Osteocyte (in vitro differentiated cells): ENCODE results near the gene ENPP7. TPM values are rescaled to one million over a fixed set of nuclear protein-coding genes. Genes with fewer than 3 reads are reported as not detected.

Source experiments
- DNase-seq: peaks from one replicate; pipeline ENCODE4 v3.0.0; 2021; ENCODE audit warnings: mixed read lengths; ENCODE audit not compliant: unreplicated experiment; ENCODE audit errors: extremely low spot score
- H3K27ac Mint-ChIP-seq: one replicate; pipeline ENCODE4 v1.8.0; 2021; ENCODE audit warnings: mild to moderate bottlenecking, mixed read lengths; ENCODE audit not compliant: unreplicated experiment
- H3K27me3 Mint-ChIP-seq: one replicate; pipeline ENCODE4 v1.8.0; 2021; ENCODE audit warnings: mixed read lengths; ENCODE audit not compliant: unreplicated experiment
- H3K36me3 Mint-ChIP-seq: one replicate; pipeline ENCODE4 v1.8.0; 2021; ENCODE audit warnings: mixed read lengths; ENCODE audit not compliant: unreplicated experiment
- H3K4me1 Mint-ChIP-seq: one replicate; pipeline ENCODE4 v1.8.0; 2021; ENCODE audit warnings: mixed read lengths; ENCODE audit not compliant: unreplicated experiment
- H3K4me3 Mint-ChIP-seq: one replicate; pipeline ENCODE4 v1.8.0; 2021; ENCODE audit warnings: mild to moderate bottlenecking, moderate library complexity, mixed read lengths; ENCODE audit not compliant: unreplicated experiment
- H3K9me3 Mint-ChIP-seq: one replicate; pipeline ENCODE4 v1.8.0; 2021; ENCODE audit warnings: mixed read lengths; ENCODE audit not compliant: unreplicated experiment
- total RNA-seq: library from RNA; stranded (reverse); gene quantifications from 2 replicates; pipeline ENCODE4 v1.2.1, GENCODE V29; 2021
- TF ChIP-seq, protein P1 (sequence below): fragments of 200-600 bp; sonication (generic); IDR thresholded peaks from 2 replicates; pipeline ENCODE4 v1.5.0; 2021; ENCODE audit warnings: antibody characterized with exemption, mild to moderate bottlenecking, moderate library complexity

ENPP7 gene
- total RNA-seq, 1 donor from 2014 or later, result not detected

DNA sequence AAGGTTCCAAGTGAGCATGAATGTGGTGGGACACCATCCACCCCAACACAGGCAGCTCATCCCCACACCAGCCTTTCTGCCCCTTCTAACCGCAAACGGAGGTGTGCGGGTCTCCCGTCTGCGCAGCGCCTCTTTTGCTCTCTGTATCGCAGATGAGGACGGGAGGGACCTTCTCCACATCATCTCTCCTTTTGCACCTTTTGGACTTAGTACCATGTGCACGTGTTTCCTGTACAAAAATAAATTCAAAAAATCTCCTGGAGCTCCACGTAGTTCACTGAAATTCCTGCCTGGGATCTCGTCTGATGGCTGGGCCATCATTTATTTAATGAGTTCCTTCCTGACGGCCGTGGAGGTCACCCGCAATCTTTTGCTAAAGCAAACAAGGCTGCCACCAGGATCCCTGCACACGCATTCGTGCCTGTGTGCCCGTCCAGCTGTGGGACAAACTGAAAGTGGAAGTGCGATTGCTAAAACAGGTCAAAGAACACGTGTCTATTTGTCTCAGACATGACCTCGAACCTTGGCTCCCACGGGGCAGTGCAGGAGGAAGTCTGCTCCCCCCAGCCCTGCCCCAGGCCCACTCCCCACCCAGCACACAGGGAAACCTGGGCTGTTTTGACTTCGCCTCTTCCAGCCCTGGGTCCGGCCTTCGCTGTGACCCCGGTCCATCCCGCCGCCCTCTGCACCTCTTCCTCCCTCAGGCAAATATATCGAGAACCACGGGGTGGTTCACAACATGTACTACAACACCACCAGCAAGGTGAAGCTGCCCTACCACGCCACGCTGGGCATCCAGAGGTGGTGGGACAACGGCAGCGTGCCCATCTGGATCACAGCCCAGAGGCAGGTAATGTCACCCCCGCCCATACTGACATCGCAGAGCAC, 2.3 kb downstream of the ENPP7 start:
- H3K4me1 Mint-ChIP-seq, result peaks cover 12% of the 10 kb centered on the region
- TF ChIP-seq, protein P1, sequence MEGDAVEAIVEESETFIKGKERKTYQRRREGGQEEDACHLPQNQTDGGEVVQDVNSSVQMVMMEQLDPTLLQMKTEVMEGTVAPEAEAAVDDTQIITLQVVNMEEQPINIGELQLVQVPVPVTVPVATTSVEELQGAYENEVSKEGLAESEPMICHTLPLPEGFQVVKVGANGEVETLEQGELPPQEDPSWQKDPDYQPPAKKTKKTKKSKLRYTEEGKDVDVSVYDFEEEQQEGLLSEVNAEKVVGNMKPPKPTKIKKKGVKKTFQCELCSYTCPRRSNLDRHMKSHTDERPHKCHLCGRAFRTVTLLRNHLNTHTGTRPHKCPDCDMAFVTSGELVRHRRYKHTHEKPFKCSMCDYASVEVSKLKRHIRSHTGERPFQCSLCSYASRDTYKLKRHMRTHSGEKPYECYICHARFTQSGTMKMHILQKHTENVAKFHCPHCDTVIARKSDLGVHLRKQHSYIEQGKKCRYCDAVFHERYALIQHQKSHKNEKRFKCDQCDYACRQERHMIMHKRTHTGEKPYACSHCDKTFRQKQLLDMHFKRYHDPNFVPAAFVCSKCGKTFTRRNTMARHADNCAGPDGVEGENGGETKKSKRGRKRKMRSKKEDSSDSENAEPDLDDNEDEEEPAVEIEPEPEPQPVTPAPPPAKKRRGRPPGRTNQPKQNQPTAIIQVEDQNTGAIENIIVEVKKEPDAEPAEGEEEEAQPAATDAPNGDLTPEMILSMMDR, result no peak
- H3K36me3 Mint-ChIP-seq, result no peaks in the 10 kb centered on the region
- no peak for DNase-seq
- H3K9me3 Mint-ChIP-seq, result no peaks in the 10 kb centered on the region
- no peak overlapping the region for H3K27ac Mint-ChIP-seq
- H3K27me3 Mint-ChIP-seq, result peaks cover 3% of the 10 kb centered on the region
- no peak overlapping the region for H3K4me3 Mint-ChIP-seq

DNA sequence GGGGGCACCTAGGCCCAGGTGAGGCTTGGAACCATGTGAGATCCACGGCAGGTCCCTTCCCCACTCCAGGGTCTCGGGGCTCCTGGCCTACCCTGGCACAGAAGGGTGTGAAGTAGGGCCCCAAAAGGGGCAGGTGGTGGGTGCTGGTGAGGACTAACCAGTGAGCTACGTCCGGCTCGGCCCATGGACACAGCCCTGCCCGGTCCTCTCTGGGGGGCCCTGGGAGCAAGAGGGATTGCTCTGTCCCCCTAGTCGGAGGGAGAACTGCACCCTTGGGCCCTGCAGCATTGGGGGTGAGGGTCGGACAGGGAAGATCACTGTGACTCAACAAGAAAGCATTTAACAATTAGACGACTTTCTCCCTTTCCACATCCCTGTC, 2.9 kb downstream of the ENPP7 start:
- TF ChIP-seq, protein P1, result no peak
- Mint-ChIP-seq H3K27ac (no peak overlapping the region), H3K9me3 (no peaks in the 10 kb centered on the region), H3K4me1 (peaks cover 7% of the 10 kb centered on the region), H3K4me3 (no peak overlapping the region), H3K36me3 (no peaks in the 10 kb centered on the region), H3K27me3 (peaks cover 5% of the 10 kb centered on the region)
- DNase-seq, result no peak

DNA sequence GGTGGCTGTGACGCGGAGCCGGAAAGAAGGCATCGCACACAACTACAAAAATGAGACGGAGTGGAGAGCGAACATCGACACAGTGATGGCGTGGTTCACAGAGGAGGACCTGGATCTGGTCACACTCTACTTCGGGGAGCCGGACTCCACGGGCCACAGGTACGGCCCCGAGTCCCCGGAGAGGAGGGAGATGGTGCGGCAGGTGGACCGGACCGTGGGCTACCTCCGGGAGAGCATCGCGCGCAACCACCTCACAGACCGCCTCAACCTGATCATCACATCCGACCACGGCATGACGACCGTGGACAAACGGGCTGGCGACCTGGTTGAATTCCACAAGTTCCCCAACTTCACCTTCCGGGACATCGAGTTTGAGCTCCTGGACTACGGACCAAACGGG, 4.4 kb downstream of the ENPP7 start:
- Mint-ChIP-seq H3K36me3 (no peaks in the 10 kb centered on the region), H3K27me3 (peaks cover 19% of the 10 kb centered on the region), H3K4me3 (no peak overlapping the region), H3K4me1 (peaks cover 17% of the 10 kb centered on the region), H3K27ac (no peak overlapping the region), H3K9me3 (no peaks in the 10 kb centered on the region)
- TF ChIP-seq, protein P1, result no peak
- no peak for DNase-seq

DNA sequence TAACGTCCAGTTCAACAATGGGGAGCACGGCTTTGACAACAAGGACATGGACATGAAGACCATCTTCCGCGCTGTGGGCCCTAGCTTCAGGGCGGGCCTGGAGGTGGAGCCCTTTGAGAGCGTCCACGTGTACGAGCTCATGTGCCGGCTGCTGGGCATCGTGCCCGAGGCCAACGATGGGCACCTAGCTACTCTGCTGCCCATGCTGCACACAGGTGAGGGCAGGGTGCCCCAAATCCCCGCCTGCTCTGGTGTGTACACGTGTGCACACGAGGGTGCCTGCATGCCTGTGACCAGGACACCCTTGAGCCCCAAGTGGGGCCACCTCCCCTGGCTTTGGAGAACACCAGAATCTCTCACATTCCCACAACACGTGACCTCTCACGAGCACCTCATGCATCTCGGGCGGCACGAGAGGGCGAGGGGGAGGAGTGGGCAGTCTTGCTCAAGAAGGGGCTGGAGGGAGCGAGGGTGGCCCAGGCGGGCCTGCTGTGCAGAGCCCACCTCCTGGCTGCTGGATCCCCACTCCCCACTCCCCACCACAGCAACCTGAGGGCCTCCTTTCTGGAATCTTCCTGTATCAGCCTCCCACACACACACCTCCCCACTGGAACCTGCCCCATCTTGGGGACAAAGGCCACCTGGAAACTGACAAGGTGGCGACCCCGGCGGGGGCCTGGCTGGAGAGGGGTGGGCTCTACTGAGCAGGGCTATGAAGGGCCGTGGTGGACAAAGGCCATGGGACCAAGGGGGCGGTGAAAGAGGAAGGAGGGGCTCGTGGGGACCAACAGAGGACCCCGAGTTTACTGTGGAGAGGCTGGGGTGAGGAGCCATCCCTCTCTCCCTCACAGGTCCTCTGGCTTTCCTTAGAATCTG, 6.5 kb downstream of the ENPP7 start:
- no peaks in the 10 kb centered on the region for H3K36me3 Mint-ChIP-seq
- no peak for DNase-seq
- TF ChIP-seq, protein P1, result no peak
- H3K27me3 Mint-ChIP-seq, result peaks cover 27% of the 10 kb centered on the region
- H3K9me3 Mint-ChIP-seq, result no peaks in the 10 kb centered on the region
- H3K27ac Mint-ChIP-seq, result no peak overlapping the region
- peaks cover 17% of the 10 kb centered on the region for H3K4me1 Mint-ChIP-seq
- no peak overlapping the region for H3K4me3 Mint-ChIP-seq
